GM12801 (cell line): ENCODE results near the gene TNPO1.

Experiments used
- TF ChIP-seq, protein P1 (sequence below): IDR thresholded peaks from one replicate; pipeline ENCODE4 v1.5.1; 2011; ENCODE audit warnings: control low read depth; ENCODE audit not compliant: insufficient read length; ENCODE audit errors: extremely low read depth

Gene TNPO1

DNA sequence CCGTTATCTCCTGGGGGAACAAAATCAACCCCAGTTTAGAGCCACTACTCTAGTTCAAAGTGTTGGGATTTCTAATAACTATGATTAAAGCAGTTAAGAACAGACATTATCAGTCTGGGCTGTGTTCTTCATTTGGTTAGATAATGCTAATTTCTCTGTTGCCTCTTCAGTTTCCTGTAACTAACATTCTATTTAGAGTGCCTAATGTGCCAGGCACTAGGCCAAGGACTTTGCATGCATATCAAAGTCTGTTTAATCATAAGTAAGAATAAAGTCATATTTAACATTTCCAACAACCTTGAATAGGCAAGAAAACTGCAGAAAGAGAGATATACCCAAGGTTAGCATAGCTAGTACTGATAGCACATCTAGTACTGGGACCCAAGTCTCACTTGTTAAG, 68.4 kb downstream of the TNPO1 start:
- TF ChIP-seq, protein P1, sequence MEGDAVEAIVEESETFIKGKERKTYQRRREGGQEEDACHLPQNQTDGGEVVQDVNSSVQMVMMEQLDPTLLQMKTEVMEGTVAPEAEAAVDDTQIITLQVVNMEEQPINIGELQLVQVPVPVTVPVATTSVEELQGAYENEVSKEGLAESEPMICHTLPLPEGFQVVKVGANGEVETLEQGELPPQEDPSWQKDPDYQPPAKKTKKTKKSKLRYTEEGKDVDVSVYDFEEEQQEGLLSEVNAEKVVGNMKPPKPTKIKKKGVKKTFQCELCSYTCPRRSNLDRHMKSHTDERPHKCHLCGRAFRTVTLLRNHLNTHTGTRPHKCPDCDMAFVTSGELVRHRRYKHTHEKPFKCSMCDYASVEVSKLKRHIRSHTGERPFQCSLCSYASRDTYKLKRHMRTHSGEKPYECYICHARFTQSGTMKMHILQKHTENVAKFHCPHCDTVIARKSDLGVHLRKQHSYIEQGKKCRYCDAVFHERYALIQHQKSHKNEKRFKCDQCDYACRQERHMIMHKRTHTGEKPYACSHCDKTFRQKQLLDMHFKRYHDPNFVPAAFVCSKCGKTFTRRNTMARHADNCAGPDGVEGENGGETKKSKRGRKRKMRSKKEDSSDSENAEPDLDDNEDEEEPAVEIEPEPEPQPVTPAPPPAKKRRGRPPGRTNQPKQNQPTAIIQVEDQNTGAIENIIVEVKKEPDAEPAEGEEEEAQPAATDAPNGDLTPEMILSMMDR, result no peak

DNA sequence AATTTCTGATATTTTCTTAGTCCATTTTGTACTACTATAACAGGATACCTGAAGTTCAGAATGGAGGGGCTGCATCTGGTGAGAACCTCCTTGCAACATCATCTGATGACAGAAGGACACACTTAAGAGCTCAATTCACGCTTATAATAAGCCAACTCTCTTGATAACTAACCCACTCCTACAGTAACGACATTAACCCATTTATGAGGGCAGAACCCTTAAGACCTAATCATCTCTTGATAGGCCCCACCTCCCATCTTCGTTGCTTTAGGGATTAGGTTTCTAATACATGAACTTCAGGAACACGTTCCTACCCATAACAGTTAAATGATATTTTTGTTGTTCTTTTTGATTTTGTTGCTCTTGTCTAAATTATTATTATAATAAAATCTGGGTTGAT, 69.4 kb downstream of the TNPO1 start:
- TF ChIP-seq, protein P1, result no peak

DNA sequence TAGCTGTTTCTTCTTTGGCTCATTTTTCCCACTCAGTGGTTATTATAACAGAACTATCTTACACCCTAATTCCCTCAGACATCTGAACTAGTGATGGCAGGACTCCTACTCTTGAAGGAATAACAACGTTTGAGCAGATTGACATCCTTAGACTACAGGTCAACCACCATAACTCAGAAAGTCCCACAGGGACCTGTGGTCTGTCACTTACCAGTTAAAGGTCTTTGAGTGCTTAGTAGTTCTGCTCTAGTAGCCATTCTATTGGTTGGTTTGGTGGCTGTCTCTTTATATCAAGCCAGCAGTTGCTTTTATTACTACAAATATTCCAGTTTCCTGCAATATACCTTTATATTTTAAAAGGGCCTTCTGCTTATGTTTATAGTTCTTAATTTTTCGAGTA, 72.1 kb downstream of the TNPO1 start:
- TF ChIP-seq, protein P1, result no peak

DNA sequence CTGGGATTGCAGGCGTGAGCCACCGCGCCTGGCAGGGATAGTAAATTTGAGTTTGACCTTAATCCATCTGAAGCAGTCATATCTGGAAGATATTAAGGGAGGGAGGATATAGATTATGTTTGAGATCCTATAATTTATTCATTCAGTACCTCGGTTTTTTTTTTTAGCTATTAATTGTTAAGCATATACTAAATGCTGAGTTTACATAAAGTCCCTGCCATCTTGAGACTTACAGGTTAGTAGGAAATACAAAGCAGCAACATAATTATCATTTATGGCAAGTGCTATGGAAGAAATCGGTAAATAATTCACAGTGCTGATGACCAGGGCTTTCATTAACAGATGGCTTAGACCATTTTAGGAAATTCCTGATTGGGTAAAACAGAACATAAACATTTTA, 72.9 kb downstream of the TNPO1 start:
- TF ChIP-seq, protein P1, result no peak

DNA sequence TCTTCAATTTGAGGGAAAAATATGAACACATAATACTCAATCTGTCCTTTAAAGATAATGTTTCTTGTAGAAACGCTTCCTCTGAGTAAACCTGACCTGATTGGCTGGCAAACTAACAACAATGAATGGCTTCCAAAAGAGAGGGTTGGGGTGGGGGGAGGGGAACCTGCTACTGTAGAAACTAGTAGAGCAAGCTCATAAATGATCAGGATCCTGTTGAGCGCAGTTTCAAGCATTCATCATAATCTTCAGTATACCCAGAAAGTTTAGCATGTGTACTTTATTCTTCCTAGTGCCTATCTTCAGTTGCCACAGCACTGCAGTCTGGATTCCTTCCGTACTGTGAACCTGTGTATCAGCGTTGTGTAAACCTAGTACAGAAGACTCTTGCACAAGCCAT, 76.4 kb downstream of the TNPO1 start:
- TF ChIP-seq, protein P1, result no peak

DNA sequence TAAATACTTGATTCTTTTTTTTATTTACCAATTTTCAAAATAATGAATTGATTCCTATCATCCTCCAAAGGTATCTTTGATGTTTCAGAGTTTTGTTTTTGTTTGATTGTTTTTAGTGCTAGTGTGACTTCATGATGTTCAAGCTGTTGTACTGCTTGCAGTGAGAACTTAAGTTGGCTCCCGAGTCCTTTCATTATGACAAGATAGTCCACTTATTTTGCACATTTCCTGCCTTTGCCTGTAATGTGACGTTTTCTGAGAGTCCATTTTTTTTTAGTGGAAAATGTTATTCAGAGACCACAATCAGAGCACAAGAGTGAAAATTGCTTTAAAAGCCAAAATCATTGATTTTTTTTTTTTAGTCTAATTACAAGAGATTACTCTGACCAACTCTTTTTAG, 79.3 kb downstream of the TNPO1 start:
- TF ChIP-seq, protein P1, result no peak

DNA sequence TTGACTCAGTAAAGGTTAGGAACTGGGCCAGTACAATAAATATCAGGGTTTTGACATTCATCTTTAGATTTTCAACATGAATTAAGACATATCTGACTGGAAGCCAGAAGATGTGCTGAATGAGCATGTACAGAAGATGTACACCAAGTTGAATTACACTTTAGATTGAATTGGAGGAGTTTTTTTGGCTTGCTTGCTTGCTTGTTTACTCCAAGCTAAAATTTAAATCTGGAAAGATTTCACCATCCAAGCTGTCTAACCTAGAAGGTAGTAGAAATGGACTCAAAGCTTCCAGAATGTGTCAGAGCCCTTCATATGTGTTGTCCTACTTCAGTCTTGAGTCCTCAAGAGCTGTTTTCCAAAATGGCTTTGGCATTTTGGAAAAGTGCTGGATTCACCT, 90.3 kb downstream of the TNPO1 start:
- TF ChIP-seq, protein P1, result no peak

DNA sequence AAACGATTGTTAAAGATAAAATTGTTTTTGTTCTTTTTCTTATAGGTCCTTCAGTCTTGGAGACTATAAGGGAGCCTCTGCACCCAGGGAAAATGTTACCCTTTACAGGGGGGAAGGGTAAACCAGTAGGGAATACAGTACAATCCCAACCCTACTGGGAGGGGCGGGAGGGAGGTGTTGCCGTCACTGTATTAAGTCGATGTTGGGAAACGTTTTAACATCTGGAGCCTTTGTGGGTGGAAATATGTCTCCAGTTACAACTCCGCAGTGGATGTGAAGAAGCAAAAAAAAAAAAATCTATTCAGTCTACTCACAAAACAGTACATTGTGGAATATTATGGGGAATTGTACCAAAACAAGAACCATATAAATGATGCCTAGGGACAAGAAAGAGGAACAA, 92.2 kb downstream of the TNPO1 start:
- TF ChIP-seq, protein P1, result no peak
